ENCODE data around the gene OCEL1.
"Not testable (repeated sequence)": the region's sequence is repeated elsewhere in the genome, so short reads cannot be mapped to it uniquely, and the experiment has no call there.

OCEL1 gene

DNA sequence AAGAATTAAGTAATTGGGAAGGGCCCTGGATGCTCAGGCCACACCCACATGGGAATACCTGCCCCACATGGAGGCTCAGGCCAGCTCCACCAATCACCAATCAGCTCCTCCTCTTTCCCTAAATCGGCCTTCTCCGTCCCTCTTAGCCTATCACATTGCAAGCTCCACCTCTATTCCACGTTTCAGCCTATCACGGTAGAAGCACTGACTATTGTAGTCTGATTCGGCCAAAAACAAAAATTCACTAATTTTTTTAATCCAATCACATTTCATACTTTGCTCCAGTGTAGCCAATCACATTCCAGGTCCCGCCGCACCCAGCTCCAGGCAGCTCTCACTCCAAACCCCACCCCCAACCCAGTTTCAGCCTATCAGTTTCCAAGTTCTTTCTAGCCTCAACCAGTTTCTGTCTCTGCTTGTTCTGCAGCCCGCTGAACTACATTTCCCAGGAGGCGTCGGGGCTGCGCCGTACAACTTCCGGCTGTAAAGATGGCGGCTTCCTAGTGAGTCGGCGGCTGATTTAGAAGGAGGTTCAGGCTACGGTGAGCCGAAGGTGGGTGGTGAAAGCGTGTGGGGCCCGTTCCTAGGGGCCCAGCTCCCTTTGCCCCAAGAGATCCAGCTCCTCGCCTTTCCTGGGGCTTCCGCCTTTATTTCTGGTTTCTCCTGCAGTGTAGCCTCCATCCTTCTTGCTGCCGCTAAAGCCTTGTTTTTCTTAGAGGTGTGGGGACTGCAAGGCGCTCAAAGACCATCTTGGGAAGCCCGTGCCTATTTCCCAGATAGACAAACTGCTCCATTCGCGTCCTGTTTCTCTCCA, 41.2 kb downstream of the OCEL1 start, which contains the start of gene BABAM1:
Gene BABAM1 (plus strand): TSS at position 469 of the 814 bp plus-strand sequence. CDS start 1,364 bp downstream, outside the sequence.
- peak; percentile 97 for DNase-seq
- no peaks in the 10 kb centered on the region for H3K27me3 ChIP-seq (ENCODE audit: insufficient read depth, low read depth, severe bottlenecking)
- peaks cover 25% of the 10 kb centered on the region for H3K36me3 ChIP-seq
- no peaks in the 10 kb centered on the region for H3K9me3 ChIP-seq (ENCODE audit: severe bottlenecking)
- peak within 1 kb of the TSS; percentile 84 for H3K27ac ChIP-seq
- peak within 1 kb of the TSS; percentile 92 for H3K4me3 ChIP-seq (ENCODE audit: low read depth, low read length)
- TF ChIP-seq, protein P1, sequence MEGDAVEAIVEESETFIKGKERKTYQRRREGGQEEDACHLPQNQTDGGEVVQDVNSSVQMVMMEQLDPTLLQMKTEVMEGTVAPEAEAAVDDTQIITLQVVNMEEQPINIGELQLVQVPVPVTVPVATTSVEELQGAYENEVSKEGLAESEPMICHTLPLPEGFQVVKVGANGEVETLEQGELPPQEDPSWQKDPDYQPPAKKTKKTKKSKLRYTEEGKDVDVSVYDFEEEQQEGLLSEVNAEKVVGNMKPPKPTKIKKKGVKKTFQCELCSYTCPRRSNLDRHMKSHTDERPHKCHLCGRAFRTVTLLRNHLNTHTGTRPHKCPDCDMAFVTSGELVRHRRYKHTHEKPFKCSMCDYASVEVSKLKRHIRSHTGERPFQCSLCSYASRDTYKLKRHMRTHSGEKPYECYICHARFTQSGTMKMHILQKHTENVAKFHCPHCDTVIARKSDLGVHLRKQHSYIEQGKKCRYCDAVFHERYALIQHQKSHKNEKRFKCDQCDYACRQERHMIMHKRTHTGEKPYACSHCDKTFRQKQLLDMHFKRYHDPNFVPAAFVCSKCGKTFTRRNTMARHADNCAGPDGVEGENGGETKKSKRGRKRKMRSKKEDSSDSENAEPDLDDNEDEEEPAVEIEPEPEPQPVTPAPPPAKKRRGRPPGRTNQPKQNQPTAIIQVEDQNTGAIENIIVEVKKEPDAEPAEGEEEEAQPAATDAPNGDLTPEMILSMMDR (IDR thresholded peaks at IDR 0.05; ENCODE audit: low read depth, low read length): no peak

- Histone ChIP-seq H3K9me3 (ENCODE audit: severe bottlenecking) (no peaks in the 10 kb centered on the region), H3K36me3 (peaks cover 31% of the 10 kb centered on the region), H3K4me3 (ENCODE audit: low read depth, low read length) (no peak overlapping the region), H3K27me3 (ENCODE audit: insufficient read depth, low read depth, severe bottlenecking) (no peaks in the 10 kb centered on the region), H3K27ac (no peak overlapping the region)
- DNase-seq: no peak
- TF ChIP-seq, protein P1 (IDR thresholded peaks at IDR 0.05; ENCODE audit: low read depth, low read length): no peak
Observed at GRCh38 chr19:17268754-17269153, 42.7 kb downstream of the OCEL1 start.

DNA sequence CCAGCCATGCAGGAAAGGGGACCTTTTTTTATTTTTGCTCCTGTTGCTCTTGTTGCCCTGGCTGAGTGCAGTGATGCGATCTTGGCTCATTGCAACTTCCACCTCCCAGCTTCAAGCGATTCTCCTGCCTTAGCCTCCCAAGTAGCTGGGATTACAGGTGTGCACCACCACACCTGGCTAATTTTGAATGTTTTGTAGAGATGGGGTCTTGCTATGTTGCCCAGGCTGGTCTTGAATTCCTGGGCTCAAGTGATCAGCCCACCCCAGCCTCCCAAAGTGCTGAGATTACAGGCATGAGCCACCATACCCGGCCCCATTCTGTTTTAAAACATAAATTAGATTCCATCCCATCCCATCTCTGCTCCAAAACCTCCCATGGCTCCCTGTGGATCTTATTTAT, 48.9 kb downstream of the OCEL1 start:
- H3K27ac ChIP-seq; DNase-seq; H3K4me3 ChIP-seq (ENCODE audit: low read depth, low read length); H3K9me3 ChIP-seq (ENCODE audit: severe bottlenecking); H3K27me3 ChIP-seq (ENCODE audit: insufficient read depth, low read depth, severe bottlenecking): not testable (repeated sequence)
- peaks cover 59% of the 10 kb centered on the region for H3K36me3 ChIP-seq

- no peak for DNase-seq
- Histone ChIP-seq H3K27ac (no peak overlapping the region), H3K4me3 (ENCODE audit: low read depth, low read length) (no peak overlapping the region), H3K27me3 (ENCODE audit: insufficient read depth, low read depth, severe bottlenecking) (no peaks in the 10 kb centered on the region), H3K36me3 (peaks cover 56% of the 10 kb centered on the region), H3K9me3 (ENCODE audit: severe bottlenecking) (no peaks in the 10 kb centered on the region)
- TF ChIP-seq, protein P1 (IDR thresholded peaks at IDR 0.05; ENCODE audit: low read depth, low read length): no peak
Observed at GRCh38 chr19:17275441-17276175, 49.6 kb downstream of the OCEL1 start.
